Measurements from ENCODE around the gene KIF24.
"Not testable (repeated sequence)": the region's sequence is repeated elsewhere in the genome, so short reads cannot be mapped to it uniquely, and the experiment has no call there.

KIF24 gene

GRCh38 chr9:34328987-34329832, at the start of gene KIF24, which contains the start of gene NUDT2:
Gene KIF24, minus strand, starts transcription at chr9:34329268. Its CDS starts 17,922 bp downstream, at chr9:34311346.
Gene NUDT2, plus strand, starts transcription at chr9:34329569. Its CDS starts 9,471 bp downstream, at chr9:34339040.
- FAIRE-seq: peak; percentile 100

- no peak for FAIRE-seq
Measured at GRCh38 chr9:34378376-34379060, 49.5 kb upstream of the KIF24 start.

GRCh38 chr9:34377404-34377746, 48.3 kb upstream of the KIF24 start:
- FAIRE-seq: no peak

- peak; percentile 36 for FAIRE-seq
Measured at GRCh38 chr9:34376596-34377403, 47.7 kb upstream of the KIF24 start, which contains the start of gene MYORG. Gene MYORG, minus strand, starts transcription at chr9:34376898. Its CDS starts 3,955 bp downstream, at chr9:34372943.

- FAIRE-seq: no peak
Measured at GRCh38 chr9:34375901-34376595, 47.0 kb upstream of the KIF24 start.

- FAIRE-seq: no peak
Measured at GRCh38 chr9:34374905-34375552, 46.0 kb upstream of the KIF24 start.

GRCh38 chr9:34374339-34374738, 45.3 kb upstream of the KIF24 start:
- no peak for FAIRE-seq

GRCh38 chr9:34373749-34374148, 44.7 kb upstream of the KIF24 start:
- FAIRE-seq: no peak

- FAIRE-seq: no peak
Measured at GRCh38 chr9:34372467-34373011, 43.5 kb upstream of the KIF24 start.

GRCh38 chr9:34371886-34372466, 42.9 kb upstream of the KIF24 start:
- no peak for FAIRE-seq

- no peak for FAIRE-seq
Measured at GRCh38 chr9:34370970-34371880, 42.2 kb upstream of the KIF24 start.

- FAIRE-seq: no peak
Measured at GRCh38 chr9:34370335-34370969, 41.4 kb upstream of the KIF24 start.

- no peak for FAIRE-seq
Measured at GRCh38 chr9:34369636-34370035, 40.6 kb upstream of the KIF24 start.

GRCh38 chr9:34368796-34369195, 39.7 kb upstream of the KIF24 start:
- FAIRE-seq: not testable (repeated sequence)

GRCh38 chr9:34367751-34368410, 38.8 kb upstream of the KIF24 start:
- FAIRE-seq: not testable (repeated sequence)

GRCh38 chr9:34366365-34366764, 37.3 kb upstream of the KIF24 start:
- FAIRE-seq: no peak

GRCh38 chr9:34365282-34365681, 36.2 kb upstream of the KIF24 start:
- FAIRE-seq: no peak

GRCh38 chr9:34363619-34364351, 34.7 kb upstream of the KIF24 start:
- no peak for FAIRE-seq

Data from islet of Langerhans (tissue), 1 donor.